ENCODE results near the gene SMURF1. TPM values are rescaled to one million over a fixed set of nuclear protein-coding genes. Genes with fewer than 3 reads are reported as not detected.
"Not testable (repeated sequence)": the region's sequence is repeated elsewhere in the genome, so short reads cannot be mapped to it uniquely, and the experiment has no call there.

The SMURF1 gene
- total and polyA plus RNA-seq, 10 donors: 2.5 to 29.0 (median 21.0) TPM

GRCh38 chr7:99170730-99171074 lies 26.8 kb upstream of the SMURF1 start:
- 81 to 94% (median 82%) methylated on average over 3 of the region's 3 CpGs for WGBS, 5 donors
- no peak overlapping the region for H3K27ac ChIP-seq
- no peaks in the 10 kb centered on the region for H3K36me3 ChIP-seq
- intact Hi-C loops (cut with DNase I; ENCODE audit: low total_unique reads): no loop called here
- no peak for DNase-seq
- no peak overlapping the region for H3K4me3 ChIP-seq
- H3K27me3 ChIP-seq (replicated peaks in 1 of 7): peaks cover 0 to 4% (median 0%) of the 10 kb centered on the region in 7 donors
- no peaks in the 10 kb centered on the region for H3K4me1 ChIP-seq
- no peaks in the 10 kb centered on the region for H3K9me3 ChIP-seq
- TF ChIP-seq POLR2A (IDR thresholded peaks at IDR 0.05) (no peak), CTCF (IDR thresholded peaks at IDR 0.05 in 8 of 11, conservative IDR thresholded peaks at IDR 0.05 in 3 of 11) (no peak), POLR2AphosphoS5 (IDR thresholded peaks at IDR 0.05) (no peak)

- no peaks in the 10 kb centered on the region for H3K4me1 ChIP-seq
- 82 to 85% (median 85%) methylated on average over 6 of the region's 6 CpGs for whole genome bisulfite sequencing, 5 donors
- H3K36me3 ChIP-seq: no peaks in the 10 kb centered on the region
- DNase-seq: no peak
- TF ChIP-seq CTCF (IDR thresholded peaks at IDR 0.05 in 8 of 11, conservative IDR thresholded peaks at IDR 0.05 in 3 of 11): no peak
- TF ChIP-seq POLR2A (IDR thresholded peaks at IDR 0.05): no peak
- no peak for TF ChIP-seq POLR2AphosphoS5 (IDR thresholded peaks at IDR 0.05)
- intact Hi-C loops (cut with DNase I; ENCODE audit: low total_unique reads): no loop called here
- H3K27ac ChIP-seq: no peak overlapping the region
- no peaks in the 10 kb centered on the region for H3K9me3 ChIP-seq
- no peak overlapping the region for H3K4me3 ChIP-seq
- H3K27me3 ChIP-seq (replicated peaks in 1 of 7): peaks cover 0 to 4% (median 0%) of the 10 kb centered on the region in 7 donors
Observed at GRCh38 chr7:99170065-99170729, 26.3 kb upstream of the SMURF1 start.

DNA sequence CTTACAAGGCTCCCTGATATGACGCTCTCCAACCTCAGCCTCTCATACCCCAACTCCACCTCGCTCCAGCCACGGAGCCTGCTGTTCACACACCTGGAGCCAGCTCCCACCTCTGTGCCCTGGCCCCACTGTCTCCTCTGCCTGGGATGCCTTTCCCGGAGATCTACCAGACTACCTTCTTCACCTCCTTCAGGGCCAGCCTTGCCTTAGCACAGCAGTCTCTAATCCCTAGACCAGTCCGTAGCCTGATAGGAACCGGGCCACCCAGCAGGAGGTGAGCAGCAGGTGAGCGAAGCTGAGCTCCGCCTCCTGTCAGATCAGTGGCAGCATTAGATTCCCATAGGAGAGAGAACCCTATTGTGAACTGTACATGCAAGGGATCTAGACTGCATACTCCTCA lies 23.2 kb upstream of the SMURF1 start:
- Histone ChIP-seq H3K4me3 (no peak overlapping the region), H3K4me1 (no peaks in the 10 kb centered on the region), H3K36me3 (no peaks in the 10 kb centered on the region), H3K27me3 (replicated peaks in 1 of 7) (peaks cover 0 to 4% (median 0%) of the 10 kb centered on the region in 7 donors), H3K9me3 (no peaks in the 10 kb centered on the region), H3K27ac (no peak overlapping the region)
- 80 to 90% (median 86%) methylated on average over 8 of the region's 8 CpGs for WGBS, 5 donors
- intact Hi-C loops (cut with DNase I; ENCODE audit: low total_unique reads): no loop called here
- TF ChIP-seq POLR2AphosphoS5 (IDR thresholded peaks at IDR 0.05): no peak
- TF ChIP-seq CTCF (IDR thresholded peaks at IDR 0.05 in 8 of 11, conservative IDR thresholded peaks at IDR 0.05 in 3 of 11): no peak
- no peak for TF ChIP-seq POLR2A (IDR thresholded peaks at IDR 0.05)
- DNase-seq: no peak

DNA sequence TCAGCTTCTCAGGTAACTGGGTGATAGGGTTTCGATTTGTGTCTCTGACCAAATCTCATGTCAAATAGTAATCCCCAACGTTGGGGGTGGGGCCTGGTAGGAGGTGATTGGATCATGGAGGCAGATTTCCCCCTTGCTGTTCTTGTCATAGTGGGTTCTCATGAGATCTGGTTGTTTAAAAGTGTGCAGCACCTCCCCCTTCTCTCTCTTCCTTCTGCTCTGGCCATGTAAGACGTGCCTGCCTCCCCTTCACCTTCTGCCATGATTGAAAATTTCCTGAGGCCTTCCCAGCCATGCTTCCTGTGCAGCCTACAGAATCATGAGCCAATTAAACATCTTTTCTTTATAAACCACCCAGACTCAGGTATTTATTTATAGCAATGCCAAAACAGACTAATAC lies 21.9 kb upstream of the SMURF1 start:
- Histone ChIP-seq H3K4me1 (no peaks in the 10 kb centered on the region), H3K27ac (no peak overlapping the region), H3K36me3 (no peaks in the 10 kb centered on the region), H3K27me3 (replicated peaks in 1 of 7) (peaks cover 0 to 4% (median 0%) of the 10 kb centered on the region in 7 donors), H3K4me3 (no peak overlapping the region), H3K9me3 (no peaks in the 10 kb centered on the region)
- WGBS, 5 donors: 69 to 78% (median 72%) methylated on average over 3 of the region's 3 CpGs
- no peak for TF ChIP-seq POLR2A (IDR thresholded peaks at IDR 0.05)
- TF ChIP-seq POLR2AphosphoS5 (IDR thresholded peaks at IDR 0.05): no peak
- TF ChIP-seq CTCF (IDR thresholded peaks at IDR 0.05 in 8 of 11, conservative IDR thresholded peaks at IDR 0.05 in 3 of 11): no peak
- intact Hi-C loops (cut with DNase I; ENCODE audit: low total_unique reads): no loop called here
- DNase-seq: no peak

- DNase-seq; H3K36me3 ChIP-seq; H3K9me3 ChIP-seq; H3K4me3 ChIP-seq; intact Hi-C loops (cut with DNase I; ENCODE audit: low total_unique reads); H3K27me3 ChIP-seq (replicated peaks in 1 of 7); H3K27ac ChIP-seq; H3K4me1 ChIP-seq: not testable (repeated sequence)
- 45 to 67% (median 60%) methylated on average over 4 of the region's 4 CpGs for WGBS, 5 donors
Observed at GRCh38 chr7:99163669-99164068, 19.8 kb upstream of the SMURF1 start.
